Fibroblast of the conjunctiva (primary cell): ENCODE data around the gene ICE2.
"Not testable (repeated sequence)": the region's sequence is repeated elsewhere in the genome, so short reads cannot be mapped to it uniquely, and the experiment has no call there.

Source experiments
- DNase-seq: peaks from one replicate; pipeline ENCODE4 v3.0.0-alpha.2; 2010; ENCODE audit warnings: low read depth

The ICE2 gene

DNA sequence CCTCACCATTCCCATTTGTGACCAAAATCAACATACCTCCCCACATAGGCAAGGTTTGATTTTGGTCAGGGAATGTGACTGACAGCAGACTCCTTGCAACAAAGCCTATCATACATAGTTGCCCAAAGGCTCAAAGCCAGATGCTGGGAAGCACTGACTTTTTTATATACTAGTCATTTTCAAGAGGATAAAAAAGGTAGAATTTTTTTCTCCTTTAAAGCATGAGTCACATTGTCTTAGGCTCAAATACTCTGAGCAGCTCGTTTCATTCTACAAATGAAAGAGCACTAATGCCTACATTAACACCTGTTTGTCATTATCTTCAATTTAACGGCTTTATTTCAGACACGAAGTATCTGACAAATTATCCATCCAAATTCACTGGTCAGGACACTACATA, 36.2 kb downstream of the ICE2 start:
- DNase-seq: no peak

DNA sequence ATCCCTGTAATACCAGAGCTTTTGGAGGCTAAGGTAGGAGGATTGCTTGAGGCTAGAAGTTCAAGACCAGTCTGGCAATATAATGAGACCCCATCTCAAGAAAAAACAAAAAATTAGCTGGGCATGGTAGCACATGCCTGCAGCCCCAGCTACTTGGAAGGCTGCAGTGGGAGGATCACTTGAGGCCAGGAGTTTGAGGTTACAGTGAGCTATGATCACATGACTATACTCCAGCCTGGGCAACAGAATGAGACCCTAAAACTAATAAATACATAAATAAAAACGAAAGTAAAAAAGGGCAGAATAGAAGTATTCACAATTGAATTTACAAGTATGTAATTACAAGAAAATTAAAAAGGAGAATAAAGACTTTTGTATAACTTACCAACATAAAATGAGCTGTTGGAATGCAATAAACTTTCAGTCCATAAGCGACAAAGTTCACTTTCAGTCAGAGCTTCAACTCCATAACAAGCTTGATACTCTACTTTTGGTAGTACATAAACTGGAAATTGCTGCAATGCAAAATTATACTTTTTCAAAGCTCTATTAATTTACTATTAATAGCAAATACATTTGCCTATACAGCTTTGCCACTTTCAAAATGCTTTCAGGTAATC, 36.8 kb downstream of the ICE2 start:
- no peak for DNase-seq

- no peak for DNase-seq
Observed at GRCh38 chr15:60441331-60441730, 37.6 kb downstream of the ICE2 start.

DNA sequence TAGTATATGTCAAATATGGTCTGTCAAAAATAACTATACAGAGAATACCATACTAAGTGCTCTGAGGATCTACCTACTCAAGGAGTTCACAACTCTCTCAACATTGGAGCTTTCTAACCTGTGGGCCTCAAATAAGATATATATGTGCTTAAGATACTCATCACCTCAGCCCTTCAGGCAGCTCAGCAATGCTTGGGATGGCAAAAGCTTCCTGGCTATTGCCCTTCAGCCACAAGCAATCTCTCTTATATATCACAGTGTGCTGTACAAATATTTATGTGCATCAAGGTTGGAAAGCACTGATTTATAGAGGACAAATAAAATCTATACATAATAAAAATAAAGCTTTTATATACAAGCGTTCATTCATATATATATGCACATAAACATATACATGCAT, 40.3 kb downstream of the ICE2 start:
- no peak for DNase-seq

GRCh38 chr15:60428935-60429334, 50.0 kb downstream of the ICE2 start:
- DNase-seq: no peak

DNA sequence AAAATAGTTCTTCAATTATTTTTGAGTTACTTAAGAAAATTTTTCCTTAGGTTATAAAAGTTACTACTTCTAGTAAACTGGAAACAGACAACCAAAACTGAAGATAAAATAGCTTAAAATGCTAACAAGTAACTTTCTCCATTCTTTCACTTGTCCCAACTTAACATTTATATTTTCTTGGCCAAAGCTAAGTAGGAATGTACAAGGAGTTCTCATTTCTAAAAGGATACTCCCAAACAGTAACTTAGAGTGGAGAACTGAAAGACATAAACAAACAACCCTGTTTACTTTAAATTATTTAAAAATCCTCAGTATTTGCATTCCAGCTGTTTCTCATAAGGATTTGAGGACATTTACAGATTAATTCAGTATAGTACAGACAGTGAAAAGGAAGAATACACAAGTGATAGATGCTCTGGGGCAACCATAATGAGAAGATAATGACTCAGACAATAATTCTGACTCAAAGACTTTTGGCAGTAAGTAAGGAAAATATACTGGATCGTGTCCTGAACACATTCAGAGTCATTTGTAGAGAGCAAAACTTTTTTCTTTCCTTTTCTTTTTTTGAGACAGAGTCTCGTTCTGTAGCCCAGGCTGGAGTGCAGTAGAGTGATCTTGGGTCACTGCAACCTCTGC, 52.0 kb downstream of the ICE2 start:
- peak; percentile 73 for DNase-seq

DNA sequence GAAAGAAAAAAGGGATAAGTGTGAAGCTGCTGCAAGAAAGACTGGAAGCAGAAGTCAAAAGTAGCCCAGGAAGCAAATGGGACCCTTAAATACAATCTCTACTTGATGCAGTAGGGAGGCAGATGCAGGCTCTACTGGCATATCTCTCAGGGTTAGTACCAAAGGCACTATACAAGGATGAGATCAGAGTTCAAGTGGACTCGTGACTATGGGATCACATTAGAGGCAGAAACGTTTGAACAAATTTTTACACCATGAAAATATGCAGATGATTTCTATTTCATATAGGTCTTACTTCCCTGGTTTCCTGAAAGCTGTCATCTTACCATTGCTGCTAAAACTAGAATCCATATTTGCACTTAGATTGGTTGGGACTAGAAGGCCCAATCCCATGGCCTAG, 53.5 kb downstream of the ICE2 start:
- DNase-seq: no peak

DNA sequence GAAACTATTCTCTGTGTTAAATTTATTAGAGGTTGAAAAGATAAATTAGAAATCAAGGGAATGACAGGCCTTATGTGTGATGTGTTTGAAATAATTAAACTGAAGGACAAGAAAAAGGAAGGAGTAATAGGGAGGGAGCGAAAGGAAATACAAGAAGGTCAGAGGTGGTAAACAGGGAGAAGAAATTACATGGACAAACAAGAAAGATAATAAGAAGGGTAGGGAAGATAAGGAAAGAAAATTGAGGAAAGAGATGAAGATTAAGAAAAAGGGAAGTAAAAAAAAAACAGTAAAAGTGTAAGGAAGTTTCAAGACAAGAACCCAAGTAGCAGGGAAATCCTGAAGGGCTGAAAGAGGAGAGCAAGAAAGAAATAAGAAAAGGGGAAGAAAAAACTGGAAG, 54.9 kb downstream of the ICE2 start:
- DNase-seq: no peak

- DNase-seq: peak; percentile 90
Observed at GRCh38 chr15:60423537-60423936, 55.4 kb downstream of the ICE2 start.

GRCh38 chr15:60421544-60421943, 57.4 kb downstream of the ICE2 start:
- no peak for DNase-seq

DNA sequence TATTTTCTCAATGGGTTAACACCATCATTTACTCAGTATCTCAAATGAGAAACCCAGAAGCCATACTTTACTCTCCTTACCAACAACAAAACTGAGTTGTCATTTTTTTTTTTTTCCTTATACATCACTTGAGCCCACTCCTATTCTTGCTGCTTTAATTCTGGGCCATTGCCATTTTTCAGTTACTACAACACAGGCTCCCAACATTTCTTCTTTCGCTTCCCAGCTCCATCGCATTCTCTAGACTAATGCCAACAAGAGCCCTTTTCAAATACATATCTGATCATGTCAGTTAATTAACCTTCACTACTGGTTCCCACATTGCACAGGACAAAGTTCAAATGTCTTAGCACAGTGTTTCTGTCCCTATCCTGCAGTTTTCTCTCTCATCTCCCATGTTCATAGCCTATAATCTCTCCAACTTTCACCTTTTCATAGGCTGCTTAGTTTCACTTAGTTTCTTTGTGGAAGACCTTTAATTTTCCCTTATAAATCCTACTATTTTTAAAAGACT, 58.7 kb downstream of the ICE2 start:
- no peak for DNase-seq

DNA sequence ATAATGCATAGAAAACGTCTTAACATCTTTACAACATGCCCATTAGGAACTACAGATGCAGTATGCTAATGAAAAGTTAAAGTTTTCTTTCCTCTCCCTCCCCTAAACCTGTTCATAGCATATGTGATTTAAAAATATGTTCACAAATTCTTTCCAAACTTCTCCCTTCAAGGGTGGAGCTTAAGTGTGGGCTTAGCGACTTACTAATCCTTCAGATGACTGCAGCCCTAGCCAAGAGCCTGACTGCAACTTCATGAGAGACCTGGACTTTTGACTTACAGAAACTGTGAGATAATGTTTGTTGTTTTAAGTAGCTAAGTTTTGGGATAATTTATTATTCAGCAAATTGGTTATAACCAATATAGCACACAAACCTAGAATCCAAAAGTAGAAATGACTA, 59.2 kb downstream of the ICE2 start:
- no peak for DNase-seq

- DNase-seq: no peak
Observed at GRCh38 chr15:60418096-60418495, 60.8 kb downstream of the ICE2 start.

GRCh38 chr15:60417112-60417511, 61.8 kb downstream of the ICE2 start:
- no peak for DNase-seq

DNA sequence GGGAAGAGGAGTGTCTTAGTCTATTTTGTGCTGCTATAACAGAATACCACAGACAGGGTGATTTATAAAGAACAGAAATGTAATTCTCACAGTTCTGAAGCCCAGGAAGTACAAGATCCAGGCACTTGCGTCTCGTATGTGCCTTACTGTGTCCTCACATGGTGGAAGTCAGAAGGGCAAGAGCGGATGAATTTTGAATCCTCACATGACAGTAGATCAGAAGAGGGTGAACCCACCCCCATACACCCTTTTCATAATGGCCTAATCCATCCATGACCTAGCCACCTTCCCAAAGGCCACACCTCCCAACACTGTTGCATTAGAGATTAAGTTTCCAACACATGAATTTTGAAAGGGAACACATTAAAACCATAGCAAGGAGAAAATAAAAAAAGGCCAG, 62.5 kb downstream of the ICE2 start:
- DNase-seq: no peak

- no peak for DNase-seq
Observed at GRCh38 chr15:60414016-60414682, 64.8 kb downstream of the ICE2 start.

- DNase-seq: no peak
Observed at GRCh38 chr15:60413231-60413824, 65.6 kb downstream of the ICE2 start.

- DNase-seq: not testable (repeated sequence)
Observed at GRCh38 chr15:60412807-60413206, 66.1 kb downstream of the ICE2 start.

DNA sequence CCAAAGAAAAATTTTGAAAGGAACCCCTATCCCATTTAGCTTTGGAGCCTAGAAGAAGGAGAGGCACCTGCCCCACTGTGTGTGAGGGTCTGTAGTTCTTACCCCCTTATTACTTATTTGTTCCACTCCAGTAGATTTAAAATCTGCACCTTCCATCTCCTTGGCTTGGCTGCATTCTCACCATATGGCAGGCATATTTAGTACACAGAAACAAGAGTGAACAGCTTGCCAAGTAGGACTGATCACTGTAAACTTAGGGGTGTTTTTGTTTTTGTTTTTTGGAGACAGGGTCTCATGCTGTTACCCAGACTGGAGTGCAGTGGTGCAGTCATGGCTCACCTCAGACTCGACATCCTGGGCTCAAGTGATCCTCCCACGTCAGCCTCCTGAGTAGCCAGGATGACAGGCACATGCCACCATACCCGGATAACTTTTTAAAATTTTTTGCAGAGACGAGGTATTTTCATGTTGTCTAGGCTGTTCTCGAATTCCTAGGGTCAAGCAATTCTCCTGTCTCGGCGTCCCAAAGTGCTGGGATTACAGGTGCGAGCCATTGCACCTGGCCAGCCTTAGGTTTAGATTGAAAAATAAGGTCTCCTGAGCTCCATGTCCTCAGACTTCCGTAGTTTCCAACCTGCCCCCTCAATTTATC, 67.0 kb downstream of the ICE2 start:
- no peak for DNase-seq

- not testable (repeated sequence) for DNase-seq
Observed at GRCh38 chr15:60410350-60410749, 68.6 kb downstream of the ICE2 start.

- DNase-seq: no peak
Observed at GRCh38 chr15:60408463-60408981, 70.4 kb downstream of the ICE2 start.

DNA sequence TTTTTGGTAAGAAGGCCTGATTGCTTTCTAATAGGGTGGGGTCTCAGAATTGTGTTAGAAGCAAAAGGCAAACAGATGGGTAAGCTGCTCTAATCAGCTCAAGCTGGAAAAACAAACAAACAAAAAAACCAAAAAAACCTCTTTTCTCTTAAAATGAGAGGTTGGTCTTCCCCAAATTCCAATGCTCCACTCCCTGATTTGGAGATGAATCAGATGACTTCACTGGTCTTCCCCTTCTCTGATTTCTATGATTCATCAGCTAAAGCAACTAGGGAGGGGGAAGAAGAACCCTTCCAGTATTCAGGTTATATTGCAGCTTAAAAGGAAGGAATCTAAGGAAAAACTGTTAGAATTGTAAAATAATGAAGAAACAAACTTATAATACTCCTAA, 71.5 kb downstream of the ICE2 start:
- no peak for DNase-seq
